Activated CD4-positive, alpha-beta T cell treated with anti-CD3 and anti-CD28 coated beads, Interleukin-2, Interleukin-4, amounts not matched to agents 100 ng/mL and 50 ng/mL, durations not matched to agents 16 hours and 8 hours (primary cell): ENCODE data around the gene ZSCAN25.
"Not testable (repeated sequence)": the region's sequence is repeated elsewhere in the genome, so short reads cannot be mapped to it uniquely, and the experiment has no call there.

Experiments
- DNase-seq: peaks from one replicate; pipeline ENCODE4 v3.0.0-alpha.2; 2020; ENCODE audit warnings: low spot score

ZSCAN25 gene

DNA sequence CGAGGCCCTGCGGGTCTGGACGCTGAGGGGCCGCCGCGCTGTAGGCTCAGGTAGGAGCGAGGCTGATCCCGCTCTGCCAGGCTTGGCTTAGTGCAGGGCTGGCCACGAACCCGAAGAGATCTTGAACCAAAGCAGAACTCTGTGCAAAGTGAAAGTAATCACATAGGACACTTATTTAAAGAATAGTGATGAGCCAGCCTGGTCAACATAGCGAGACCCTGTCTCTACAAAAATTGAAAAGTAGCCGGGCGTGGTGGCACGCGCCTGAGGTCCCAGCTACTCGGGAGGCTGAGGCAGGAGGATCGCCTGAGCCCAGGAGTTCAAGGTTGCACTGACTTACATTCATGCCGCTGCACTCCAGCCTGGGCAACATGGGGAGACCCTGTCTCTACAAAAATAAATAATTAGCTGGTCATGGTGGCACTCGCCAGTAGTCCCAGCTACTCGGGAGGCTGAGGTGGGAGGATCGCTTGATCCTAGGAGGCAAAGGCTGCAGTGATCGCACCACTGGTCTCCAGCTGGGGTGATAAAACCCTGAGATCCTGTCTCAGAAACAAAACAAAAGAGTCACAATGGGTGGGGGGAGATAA lies 541 bp downstream of the ZSCAN25 start:
- no peak for DNase-seq

DNA sequence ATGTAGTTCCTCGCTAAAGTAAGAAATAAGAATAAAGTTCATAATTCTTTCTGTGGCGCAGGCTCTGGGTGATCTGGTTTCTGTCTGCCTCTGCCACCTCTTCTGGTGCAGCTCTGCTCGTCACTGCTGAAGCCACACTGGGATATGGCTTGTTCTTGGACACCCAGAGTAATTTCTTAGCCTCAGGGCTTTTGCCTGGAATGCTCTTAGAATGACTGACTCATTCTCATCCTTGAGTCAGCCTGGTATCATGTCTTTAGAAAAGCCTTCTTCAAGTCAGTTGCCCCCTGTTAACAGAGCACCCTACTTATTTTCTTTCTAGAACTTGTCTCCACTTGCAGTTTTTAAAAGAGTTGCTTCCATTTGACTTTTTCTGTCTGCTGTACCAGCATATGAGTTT lies 2.0 kb downstream of the ZSCAN25 start:
- DNase-seq = no peak

DNA sequence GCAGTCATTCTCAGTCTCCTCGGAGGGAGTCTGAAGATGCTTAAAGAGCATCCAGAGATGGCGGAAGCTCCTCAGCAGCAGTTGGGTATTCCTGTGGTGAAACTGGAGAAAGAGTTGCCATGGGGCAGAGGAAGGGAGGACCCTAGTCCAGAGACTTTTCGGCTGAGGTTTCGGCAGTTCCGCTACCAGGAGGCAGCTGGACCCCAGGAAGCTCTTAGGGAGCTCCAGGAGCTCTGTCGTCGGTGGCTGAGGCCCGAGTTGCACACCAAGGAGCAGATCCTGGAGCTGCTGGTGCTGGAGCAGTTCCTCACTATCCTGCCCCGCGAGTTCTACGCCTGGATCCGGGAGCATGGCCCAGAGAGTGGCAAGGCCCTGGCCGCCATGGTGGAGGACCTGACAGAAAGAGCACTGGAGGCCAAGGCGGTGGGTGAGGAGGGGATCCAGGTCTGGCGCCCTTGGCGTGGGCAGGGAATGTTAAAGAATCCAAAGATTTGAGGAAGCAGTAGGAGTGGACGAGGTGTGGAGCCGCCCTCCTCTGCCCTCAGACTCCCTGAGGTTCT lies 2.9 kb downstream of the ZSCAN25 start:
- DNase-seq = no peak

DNA sequence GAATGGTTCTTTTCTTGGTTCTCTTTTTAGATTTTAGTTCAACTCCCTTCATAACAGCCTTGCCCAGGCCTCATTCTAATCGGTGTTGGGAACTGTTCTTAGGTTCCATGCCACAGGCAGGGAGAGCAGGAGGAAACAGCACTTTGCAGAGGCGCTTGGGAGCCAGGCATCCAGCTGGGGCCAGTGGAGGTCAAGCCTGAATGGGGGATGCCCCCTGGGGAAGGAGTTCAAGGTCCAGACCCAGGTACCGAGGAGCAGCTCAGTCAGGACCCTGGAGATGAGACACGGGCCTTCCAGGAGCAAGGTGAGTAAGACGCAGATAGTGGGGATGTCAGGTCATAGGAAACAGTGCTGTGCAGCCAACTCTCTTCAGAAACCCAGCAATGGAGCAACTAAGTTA lies 4.5 kb downstream of the ZSCAN25 start:
- DNase-seq = no peak

DNA sequence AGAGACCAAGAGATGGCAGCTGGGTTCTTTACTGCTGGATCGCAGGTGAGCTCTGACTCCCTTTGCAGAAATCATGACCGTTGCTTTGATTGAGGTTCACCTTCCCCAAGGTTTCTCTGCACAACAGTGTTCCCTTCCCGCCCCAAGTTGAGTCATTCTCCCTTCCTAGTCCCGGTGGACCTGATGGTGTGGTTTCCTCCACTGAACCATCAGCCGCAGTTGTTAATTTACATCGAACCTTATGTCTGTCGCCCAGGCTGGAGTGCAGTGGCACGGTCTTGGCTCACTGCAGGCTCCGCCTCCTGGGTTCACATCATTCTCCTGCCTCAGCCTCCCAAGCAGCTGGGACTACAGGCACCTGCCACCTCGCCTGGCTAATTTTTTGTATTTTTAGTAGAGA lies 5.8 kb downstream of the ZSCAN25 start:
- DNase-seq = no peak

DNA sequence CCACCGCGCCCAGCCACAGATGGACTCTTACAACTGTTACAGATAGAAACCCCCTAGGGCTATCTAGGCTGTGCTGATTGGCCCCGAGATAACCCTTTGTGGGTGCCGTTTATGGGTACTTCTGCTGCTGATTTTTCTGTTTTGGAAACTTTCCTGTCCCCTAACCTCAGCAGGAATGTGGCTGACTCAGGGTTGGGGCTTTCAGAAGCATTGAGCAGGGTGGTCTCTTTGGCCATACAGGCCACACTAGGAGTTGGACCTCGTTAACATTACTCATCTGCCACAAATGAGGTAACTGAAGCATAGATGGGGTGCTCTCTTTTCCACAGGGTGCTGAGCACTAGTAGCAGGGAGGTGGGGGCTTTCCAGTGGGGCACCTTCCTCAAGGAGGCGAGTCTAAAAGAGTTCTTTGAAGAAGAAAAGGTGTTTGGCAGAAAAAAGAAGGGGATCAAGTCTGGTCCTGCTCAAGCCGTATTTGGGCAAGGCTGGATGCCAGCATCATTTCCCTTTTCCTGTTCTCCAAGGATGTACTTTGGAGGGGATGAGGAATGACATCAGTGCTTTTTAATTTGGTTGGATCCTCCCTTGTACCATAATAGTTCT lies 6.4 kb downstream of the ZSCAN25 start:
- peak; percentile 17 for DNase-seq

DNA sequence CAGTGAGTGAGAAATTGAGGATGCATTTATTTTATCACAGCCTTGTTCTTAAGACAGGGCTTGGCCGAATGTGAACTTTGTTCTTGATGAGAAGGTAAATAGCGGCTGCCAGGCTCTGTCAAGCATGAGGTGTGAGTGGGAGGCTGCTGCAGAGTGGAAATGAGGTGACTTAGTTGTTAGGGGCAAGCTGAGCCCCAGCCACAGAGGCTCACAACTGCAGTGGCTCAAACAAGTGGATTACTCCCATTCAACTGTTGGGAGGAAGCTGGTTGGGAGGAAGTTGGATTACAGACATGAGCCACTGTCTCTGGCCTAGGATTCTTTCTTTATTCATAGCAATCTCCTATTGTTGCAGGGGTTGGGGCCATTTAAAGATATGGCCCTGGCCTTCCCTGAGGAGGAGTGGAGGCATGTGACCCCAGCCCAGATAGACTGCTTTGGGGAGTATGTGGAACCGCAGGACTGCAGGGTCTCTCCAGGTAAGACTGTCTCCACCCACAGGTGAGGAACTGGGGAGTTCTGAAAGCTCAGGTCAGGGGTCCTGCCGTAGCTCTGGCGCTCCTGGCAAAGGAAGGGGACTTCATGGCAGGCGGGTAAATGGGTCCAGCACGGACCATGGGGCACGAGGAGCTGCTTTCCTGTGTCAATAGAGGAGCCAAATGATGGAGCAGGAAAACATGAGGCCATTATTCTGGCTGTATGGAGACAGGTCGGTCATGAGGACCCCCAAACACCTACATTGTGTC lies 7.1 kb downstream of the ZSCAN25 start:
- DNase-seq = peak; percentile 12

DNA sequence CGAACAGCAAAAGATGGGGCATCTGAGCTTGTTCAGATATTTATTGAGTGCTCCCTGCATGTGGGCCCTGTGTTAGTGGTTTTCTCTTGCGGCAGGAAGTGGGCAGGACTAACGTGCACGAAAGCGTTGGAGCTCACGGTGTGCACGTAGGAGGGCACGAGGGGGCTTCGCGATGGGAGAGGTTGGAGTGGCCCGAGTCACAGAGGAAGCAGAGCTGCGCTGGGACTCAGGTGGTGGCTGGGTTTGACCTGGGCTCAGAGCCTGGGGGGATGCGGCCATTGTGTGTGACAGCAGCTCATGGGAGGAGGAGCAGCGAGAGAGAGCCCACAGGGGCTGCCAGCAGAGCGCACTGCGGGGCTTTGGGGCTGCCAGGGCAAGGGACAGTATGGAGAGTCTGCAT lies 7.7 kb downstream of the ZSCAN25 start:
- peak; percentile 75 for DNase-seq

DNA sequence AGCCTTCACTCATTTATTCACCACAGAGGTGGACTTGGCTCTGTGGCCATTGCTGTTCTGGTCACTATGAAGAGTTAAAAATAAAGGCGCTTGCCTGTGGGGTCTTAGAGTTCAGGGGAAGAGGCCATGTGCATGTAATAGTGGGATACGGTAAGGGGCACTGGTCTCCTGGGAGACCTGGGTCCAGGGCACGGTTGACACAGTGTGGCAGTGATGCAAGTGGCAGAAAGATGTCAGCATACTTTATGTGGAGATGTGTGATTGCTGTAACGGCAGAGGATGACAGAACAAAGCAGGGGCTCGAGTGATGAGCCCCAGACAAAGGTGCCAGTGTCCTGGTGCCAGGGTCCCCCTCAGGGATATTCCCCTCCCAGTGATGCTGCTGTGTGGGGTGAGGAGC lies 8.6 kb downstream of the ZSCAN25 start:
- DNase-seq = no peak

DNA sequence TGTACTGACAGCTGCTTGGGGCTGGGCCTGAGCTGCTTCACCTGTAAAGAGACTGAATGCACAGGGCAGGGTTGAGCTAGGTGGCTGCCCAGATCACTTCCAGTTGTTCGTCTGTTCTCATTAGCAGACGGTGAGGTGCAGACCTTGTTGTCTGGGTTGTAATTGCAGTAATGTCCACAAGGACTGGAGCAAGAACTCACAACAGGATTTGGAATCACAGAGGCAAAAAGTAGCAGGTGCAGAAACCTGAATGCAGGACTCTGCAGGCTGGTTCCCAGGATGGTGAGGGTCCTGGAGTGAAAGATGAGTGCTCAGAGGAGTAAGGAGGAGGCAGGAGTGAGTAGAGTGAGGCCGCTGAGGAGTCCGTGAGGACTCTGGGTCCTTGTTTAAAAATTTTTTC lies 9.2 kb downstream of the ZSCAN25 start:
- DNase-seq = no peak

DNA sequence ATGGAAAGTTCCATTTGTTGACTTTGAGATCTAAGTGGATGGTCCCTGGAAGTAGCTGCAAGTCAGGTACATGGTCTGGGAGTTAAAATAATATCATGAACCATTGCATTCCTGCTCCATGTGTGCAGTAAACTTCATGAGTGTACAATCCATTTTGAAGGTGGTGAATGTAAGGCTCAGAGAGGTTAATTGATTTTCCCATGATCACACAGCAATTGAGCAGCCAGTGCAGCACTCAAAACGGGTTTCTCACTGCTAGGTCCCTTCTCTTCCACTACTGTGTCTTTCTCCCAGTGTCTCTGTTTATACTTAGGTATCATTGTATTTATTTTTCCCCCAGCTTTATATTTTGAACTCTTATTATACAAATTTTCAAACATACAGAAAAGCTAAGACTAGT lies 9.9 kb downstream of the ZSCAN25 start:
- no peak for DNase-seq

DNA sequence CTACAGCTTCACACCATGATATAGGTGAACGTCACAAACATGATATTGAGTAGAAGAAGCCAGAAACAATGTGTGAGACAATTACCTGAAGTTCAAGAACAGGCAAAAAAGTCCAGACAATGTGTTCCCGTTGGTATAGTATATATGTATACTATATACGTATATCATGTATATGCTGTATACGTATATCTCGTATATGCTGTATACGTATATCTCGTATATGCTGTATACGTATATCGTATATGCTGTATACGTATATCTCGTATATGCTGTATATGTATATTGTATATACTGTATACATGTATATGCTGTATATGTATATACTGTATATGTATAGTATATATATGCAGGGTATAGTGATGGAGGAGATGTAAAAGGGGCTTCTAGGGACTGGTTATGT lies 10.8 kb downstream of the ZSCAN25 start:
- no peak for DNase-seq

DNA sequence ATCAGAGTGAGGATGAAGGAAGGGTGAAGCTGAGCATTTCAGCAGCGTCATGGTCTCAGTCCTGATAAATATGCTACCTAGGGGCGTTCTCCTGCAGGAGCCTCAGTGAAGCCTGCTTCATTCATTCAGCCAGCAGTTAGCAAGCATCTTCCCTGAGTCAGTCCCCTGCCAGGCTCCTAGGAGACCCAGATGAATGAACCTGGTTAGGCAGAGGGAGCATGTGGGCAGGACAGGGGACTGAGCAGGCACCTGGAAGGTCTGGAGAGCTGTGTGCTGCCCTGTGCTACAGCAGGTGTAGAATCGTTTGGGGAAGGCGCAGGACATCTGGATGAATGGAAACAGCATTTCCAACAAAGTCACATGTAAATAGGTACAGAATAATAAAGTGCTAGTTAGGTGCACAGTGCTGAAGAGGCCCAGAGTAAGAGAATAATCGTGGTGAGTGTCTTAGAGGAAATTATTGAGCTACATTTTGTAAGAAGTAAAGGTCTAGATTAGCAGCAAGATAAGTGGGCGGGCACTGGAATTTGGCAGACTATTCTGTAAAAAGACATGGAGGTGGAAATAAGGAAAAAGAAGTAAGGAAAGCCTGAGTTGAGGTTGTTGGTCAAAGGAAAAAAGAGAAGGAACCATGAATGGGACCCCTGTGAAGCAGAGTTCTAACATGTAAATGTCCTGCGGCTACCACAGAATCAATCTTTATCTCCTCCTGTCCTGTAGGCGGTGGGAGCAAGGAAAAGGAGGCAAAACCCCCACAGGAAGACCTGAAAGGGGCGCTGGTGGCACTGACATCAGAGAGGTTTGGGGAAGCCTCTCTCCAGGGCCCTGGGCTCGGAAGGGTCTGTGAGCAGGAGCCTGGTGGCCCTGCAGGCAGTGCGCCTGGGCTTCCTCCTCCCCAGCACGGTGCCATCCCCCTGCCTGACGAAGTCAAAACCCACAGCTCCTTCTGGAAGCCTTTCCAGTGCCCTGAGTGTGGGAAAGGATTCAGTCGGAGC lies 12.0 kb downstream of the ZSCAN25 start:
- no peak for DNase-seq

DNA sequence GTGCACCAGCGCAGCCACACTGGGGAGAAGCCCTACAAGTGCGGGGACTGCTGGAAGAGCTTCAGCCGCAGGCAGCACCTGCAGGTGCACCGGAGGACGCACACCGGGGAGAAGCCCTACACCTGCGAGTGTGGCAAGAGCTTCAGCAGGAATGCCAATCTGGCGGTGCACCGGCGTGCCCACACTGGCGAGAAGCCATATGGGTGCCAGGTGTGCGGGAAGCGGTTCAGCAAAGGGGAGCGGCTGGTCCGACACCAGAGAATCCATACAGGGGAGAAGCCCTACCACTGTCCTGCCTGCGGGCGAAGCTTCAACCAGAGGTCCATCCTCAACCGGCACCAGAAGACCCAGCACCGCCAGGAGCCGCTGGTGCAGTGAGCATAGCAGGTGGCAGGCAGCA lies 12.9 kb downstream of the ZSCAN25 start:
- no peak for DNase-seq

DNA sequence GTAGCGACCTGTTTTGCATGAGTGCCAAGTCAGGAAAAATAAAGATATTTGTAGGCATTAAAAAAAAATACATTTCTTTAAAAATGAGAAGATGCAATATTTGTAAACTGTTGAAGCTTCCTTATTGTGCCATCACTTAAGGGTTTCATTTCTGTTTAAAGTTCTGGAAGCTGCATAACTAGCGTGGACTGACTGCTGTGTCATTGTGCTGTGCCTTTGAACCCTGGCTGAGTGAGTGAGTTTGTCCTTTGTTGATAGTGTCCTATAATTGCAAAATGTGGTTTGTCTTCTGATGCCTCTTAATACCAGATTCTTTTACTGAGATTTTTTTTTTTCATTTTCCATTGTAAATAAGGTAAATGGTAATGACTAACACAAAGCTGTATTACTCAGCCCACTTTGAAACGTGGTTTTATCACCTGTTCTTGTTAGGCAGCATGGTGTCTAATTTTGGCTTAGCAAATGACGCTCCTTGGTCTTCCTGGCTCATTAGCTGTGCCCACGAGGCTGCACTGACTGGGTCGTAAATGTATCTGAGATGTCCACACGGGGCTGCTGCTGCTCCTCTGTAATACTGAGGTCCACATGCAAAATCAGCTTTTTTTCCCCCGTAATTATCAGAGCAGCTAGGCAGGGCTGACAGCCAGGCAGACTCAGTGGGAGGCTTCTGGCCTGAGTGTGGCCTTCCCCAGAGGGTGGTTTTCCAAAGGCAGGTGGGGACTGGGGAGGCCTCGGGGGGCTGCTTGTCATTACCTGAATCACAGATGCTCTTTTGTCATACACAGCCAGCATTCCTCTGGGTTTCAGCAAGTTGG lies 14.8 kb downstream of the ZSCAN25 start:
- no peak for DNase-seq

DNA sequence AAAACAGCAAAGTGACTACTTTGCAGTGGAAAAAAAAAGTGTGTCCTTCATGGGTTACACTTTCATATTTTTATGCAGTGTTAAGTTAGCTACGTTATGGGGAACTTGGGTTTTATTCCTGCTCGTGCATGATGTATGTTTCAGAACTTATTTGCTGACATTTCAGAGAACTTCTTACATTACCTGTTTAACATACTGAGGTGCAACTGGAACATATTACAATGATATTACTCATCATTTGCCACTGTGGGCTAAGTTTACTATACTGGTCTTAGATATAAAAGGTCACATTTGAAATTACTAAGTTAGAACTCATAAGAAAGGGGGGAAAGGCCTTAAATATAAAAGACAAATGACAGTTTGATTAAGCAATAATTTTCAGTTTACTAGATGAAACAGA lies 20.7 kb downstream of the ZSCAN25 start:
- not testable (repeated sequence) for DNase-seq

DNA sequence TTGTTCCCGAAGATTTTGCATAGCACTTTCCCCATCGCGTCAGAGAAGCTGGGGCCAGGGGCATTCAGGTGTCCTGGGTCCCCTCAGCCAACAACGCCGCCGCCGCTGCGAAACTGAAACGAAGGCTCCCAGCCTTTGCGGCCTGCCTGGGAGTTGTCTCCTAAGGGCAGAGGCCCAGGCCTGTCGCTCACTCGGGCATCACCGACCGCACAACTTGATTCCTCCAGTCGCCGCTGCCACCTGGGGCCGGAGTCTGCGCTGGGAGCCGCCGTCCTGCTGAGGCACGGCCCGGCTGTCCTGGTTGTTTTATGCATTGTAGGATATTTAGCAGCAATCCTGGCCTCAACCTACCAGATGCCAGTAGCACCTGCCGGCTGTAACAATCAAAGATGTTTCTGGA lies 22.0 kb downstream of the ZSCAN25 start:
- DNase-seq = no peak

DNA sequence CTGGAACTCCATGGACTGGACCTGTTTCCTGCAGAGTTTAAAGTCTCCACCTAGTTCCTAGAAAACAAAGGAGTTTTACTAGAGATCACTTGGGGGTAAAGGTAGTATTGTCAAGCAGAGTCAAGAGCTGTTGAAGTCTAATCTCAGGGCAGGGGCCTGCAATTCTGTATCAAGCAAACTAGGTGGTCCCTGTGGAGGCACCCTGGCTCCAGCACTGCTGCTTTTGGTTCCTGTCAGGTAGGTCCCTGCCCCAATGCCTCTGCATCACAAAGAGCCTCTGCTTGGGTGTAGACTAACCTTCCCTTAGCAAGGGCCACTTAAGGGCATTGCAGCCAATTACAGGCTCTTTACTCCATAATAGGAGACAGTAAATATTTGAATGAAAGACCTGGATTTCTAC lies 22.5 kb downstream of the ZSCAN25 start:
- no peak for DNase-seq

DNA sequence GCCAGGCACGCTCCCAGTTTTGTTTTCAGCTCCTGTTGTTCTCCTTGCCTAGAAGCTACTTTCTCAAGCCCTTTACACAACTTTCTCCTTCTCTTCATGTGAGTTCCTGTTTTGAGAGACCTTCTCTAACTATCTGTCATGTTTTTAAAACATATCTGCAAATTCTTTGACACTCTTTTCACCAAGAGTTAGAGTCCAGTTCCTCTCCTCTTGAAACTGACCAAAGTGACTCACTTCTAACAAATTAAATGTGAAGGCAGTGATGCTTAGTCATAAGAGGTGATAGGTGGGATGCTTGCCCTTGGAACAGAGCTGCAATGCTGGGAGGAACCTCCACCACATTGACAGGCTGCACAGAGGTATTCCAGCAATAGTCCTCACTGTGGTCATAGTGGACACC lies 25.3 kb downstream of the ZSCAN25 start:
- DNase-seq = no peak

DNA sequence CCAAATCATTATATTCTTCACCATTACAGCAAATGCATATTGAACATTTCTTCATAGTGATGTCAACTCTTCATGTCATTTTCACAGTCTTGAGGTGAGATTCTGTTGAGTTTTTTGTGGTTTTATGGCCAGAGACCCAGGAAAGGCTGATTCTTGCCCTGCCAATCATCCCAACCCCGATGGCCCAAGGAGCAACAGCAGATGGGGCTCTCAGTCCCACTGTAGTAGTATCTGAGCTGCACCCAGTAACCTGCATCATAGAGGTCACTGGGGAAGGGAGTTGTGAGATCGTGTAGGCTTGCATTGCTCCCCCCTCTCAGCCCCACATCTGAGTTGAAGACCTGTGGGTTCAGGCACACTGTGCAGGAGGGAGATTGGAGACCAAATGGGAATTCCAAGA lies 26.7 kb downstream of the ZSCAN25 start:
- DNase-seq = no peak

DNA sequence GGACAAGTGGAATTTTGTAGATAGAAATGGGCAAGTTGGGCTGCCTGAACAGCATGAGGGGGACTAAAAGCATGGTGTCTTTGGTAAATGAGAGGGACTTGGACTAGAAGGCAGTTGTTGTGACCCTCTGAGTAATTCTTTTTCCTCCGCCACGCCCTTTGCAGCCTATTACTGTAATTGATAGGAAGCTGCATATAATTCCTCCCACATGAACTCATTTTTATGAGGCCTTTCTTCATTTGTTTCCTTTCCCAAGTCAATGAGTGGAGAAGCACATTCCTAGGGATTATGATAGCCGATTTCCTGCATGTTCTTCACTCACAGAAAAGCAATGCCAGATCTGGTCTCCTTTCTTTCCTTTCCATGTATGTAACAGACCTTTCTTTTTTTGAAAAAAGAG lies 27.7 kb downstream of the ZSCAN25 start:
- no peak for DNase-seq
